Naive B cell (primary cell): ENCODE data around the gene EPHB4. TPM values are rescaled to one million over a fixed set of nuclear protein-coding genes. Genes with fewer than 3 reads are reported as not detected.
"Not testable (repeated sequence)": the region's sequence is repeated elsewhere in the genome, so short reads cannot be mapped to it uniquely, and the experiment has no call there.

ENCODE experiments used
- ATAC-seq, 2 donors: fragments of 150-1000 bp; cut with Tn5 transposase; 2 replicates each; pipeline ENCODE4 v1.10.0; 2021; ENCODE audit warnings: low read depth in 2 of 2, mild to moderate bottlenecking in 2 of 2, moderate library complexity in 2 of 2
- DNase-seq: peaks from one replicate; pipeline ENCODE4 v3.0.0; 2022
- H3K27ac Mint-ChIP-seq, 6 donors: one replicate each; pipeline ENCODE4 v1.8.0; 2020 to 2022; ENCODE audit warnings: mild to moderate bottlenecking in 6 of 6, mixed read lengths in 6 of 6, moderate library complexity in 5 of 6, inconsistent platforms in 2 of 6
- H3K27me3 Mint-ChIP-seq, 3 donors: one replicate each; pipeline ENCODE4 v1.8.0; 2021 to 2022; ENCODE audit warnings: mixed read lengths in 3 of 3, mild to moderate bottlenecking in 1 of 3
- H3K36me3 Mint-ChIP-seq, 2 donors: one replicate each; pipeline ENCODE4 v1.8.0; 2020 to 2022; ENCODE audit warnings: mixed read lengths in 2 of 2, inconsistent platforms in 1 of 2, mild to moderate bottlenecking in 1 of 2
- H3K4me1 Mint-ChIP-seq, 3 donors: one replicate each; pipeline ENCODE4 v1.8.0; 2020 to 2022; ENCODE audit warnings: mixed read lengths in 3 of 3, inconsistent platforms in 1 of 3, mild to moderate bottlenecking in 1 of 3, moderate library complexity in 1 of 3
- H3K4me3 Mint-ChIP-seq, 8 donors: one replicate each; pipeline ENCODE4 v1.8.0; 2020 to 2022; ENCODE audit warnings: mild to moderate bottlenecking in 8 of 8, mixed read lengths in 8 of 8, moderate library complexity in 8 of 8, inconsistent platforms in 2 of 8
- H3K9me3 Mint-ChIP-seq, 7 donors: one replicate each; pipeline ENCODE4 v1.8.0; 2020 to 2022; ENCODE audit warnings: mixed read lengths in 7 of 7, mild to moderate bottlenecking in 5 of 7, inconsistent platforms in 2 of 7, moderate library complexity in 1 of 7
- polyA plus RNA-seq, 6 donors: library from polyadenylated mRNA; unstranded; fragments of 300-500 nt; fragmentation: Illumina TruSeq; gene quantifications; one replicate each; pipeline ENCODE4 v1.2.3, GENCODE V29; 2021; ENCODE audit warnings: low read depth in 6 of 6

Gene EPHB4
- polyA plus RNA-seq, 6 donors from 2014 or later: 0.19 to 0.69 (median 0.47) TPM; not detected in 2

GRCh38 chr7:100864263-100864845 is 37.0 kb upstream of the EPHB4 start:
- DNase-seq: no peak
- Mint-ChIP-seq H3K27ac (no peak overlapping the region), H3K4me3 (peak overlapping the region in 1 of 8 donors; percentile 45), H3K27me3 (no peaks in the 10 kb centered on the region), H3K9me3 (no peaks in the 10 kb centered on the region), H3K36me3 (peaks cover 10 to 14% of the 10 kb centered on the region in 2 donors), H3K4me1 (peaks cover 18 to 31% (median 21%) of the 10 kb centered on the region in 3 donors)
- no peak for ATAC-seq

GRCh38 chr7:100863406-100863950 is 36.2 kb upstream of the EPHB4 start:
- Mint-ChIP-seq H3K4me3 (peak overlapping the region in 4 of 8 donors; percentile 2 to 38 (median 22)), H3K27ac (no peak overlapping the region), H3K36me3 (peaks cover 10 to 14% of the 10 kb centered on the region in 2 donors), H3K4me1 (peaks cover 18 to 31% (median 20%) of the 10 kb centered on the region in 3 donors), H3K27me3 (no peaks in the 10 kb centered on the region), H3K9me3 (no peaks in the 10 kb centered on the region)
- ATAC-seq (no peak), DNase-seq (no peak)

- no peaks in the 10 kb centered on the region for H3K9me3 Mint-ChIP-seq
- H3K36me3 Mint-ChIP-seq: peaks cover 10 to 14% of the 10 kb centered on the region in 2 donors
- H3K27ac Mint-ChIP-seq: peak overlapping the region in 1 of 6 donors; percentile 51
Observed at GRCh38 chr7:100861616-100861985, 34.3 kb upstream of the EPHB4 start.

GRCh38 chr7:100860702-100861615 is 33.6 kb upstream of the EPHB4 start:
- Mint-ChIP-seq H3K36me3 (peaks cover 10 to 14% of the 10 kb centered on the region in 2 donors), H3K27ac (no peak overlapping the region)

More at GRCh38 chr7:100861616-100861985, 34.3 kb upstream of the EPHB4 start:
- no peaks in the 10 kb centered on the region for H3K27me3 Mint-ChIP-seq
- H3K4me1 Mint-ChIP-seq: peaks cover 3 to 18% (median 7%) of the 10 kb centered on the region in 3 donors
- no peak for ATAC-seq
- DNase-seq: no peak
- no peak overlapping the region for H3K4me3 Mint-ChIP-seq

GRCh38 chr7:100859856-100860255 is 32.5 kb upstream of the EPHB4 start:
- H3K4me1 Mint-ChIP-seq: peaks cover 7 to 9% (median 8%) of the 10 kb centered on the region in 3 donors
- no peak overlapping the region for H3K4me3 Mint-ChIP-seq
- peak overlapping the region in 2 of 6 donors; percentile 31 to 72 for H3K27ac Mint-ChIP-seq
- ATAC-seq (no peak), DNase-seq (no peak)
- no peaks in the 10 kb centered on the region for H3K27me3 Mint-ChIP-seq
- H3K36me3 Mint-ChIP-seq: peaks cover 10 to 19% of the 10 kb centered on the region in 2 donors
- no peaks in the 10 kb centered on the region for H3K9me3 Mint-ChIP-seq

More at GRCh38 chr7:100860702-100861615, 33.6 kb upstream of the EPHB4 start:
- Mint-ChIP-seq H3K4me3 (no peak overlapping the region), H3K4me1 (peaks cover 1 to 12% (median 4%) of the 10 kb centered on the region in 3 donors), H3K9me3 (no peaks in the 10 kb centered on the region), H3K27me3 (no peaks in the 10 kb centered on the region)
- no peak for ATAC-seq
- no peak for DNase-seq

- peaks cover 26 to 33% (median 29%) of the 10 kb centered on the region in 3 donors for H3K4me1 Mint-ChIP-seq
- no peaks in the 10 kb centered on the region for H3K9me3 Mint-ChIP-seq
- DNase-seq (no peak), ATAC-seq (no peak)
- peak overlapping the region in 1 of 6 donors; percentile 70 for H3K27ac Mint-ChIP-seq
- H3K4me3 Mint-ChIP-seq: no peak overlapping the region
- peaks cover 0 to 14% of the 10 kb centered on the region in 2 donors for H3K36me3 Mint-ChIP-seq
- no peaks in the 10 kb centered on the region for H3K27me3 Mint-ChIP-seq
Observed at GRCh38 chr7:100856871-100857282, 29.6 kb upstream of the EPHB4 start.

- H3K27me3 Mint-ChIP-seq: no peaks in the 10 kb centered on the region
- H3K4me3 Mint-ChIP-seq: peak overlapping the region in 3 of 8 donors; percentile 45 to 72 (median 61)
- DNase-seq (no peak), ATAC-seq (no peak)
- no peak overlapping the region for H3K27ac Mint-ChIP-seq
- H3K36me3 Mint-ChIP-seq: peaks cover 0 to 14% of the 10 kb centered on the region in 2 donors
- peaks cover 28 to 35% (median 34%) of the 10 kb centered on the region in 3 donors for H3K4me1 Mint-ChIP-seq
- H3K9me3 Mint-ChIP-seq: no peaks in the 10 kb centered on the region
Observed at GRCh38 chr7:100855515-100855914, 28.2 kb upstream of the EPHB4 start.

- H3K27ac Mint-ChIP-seq, H3K9me3 Mint-ChIP-seq, ATAC-seq, DNase-seq, H3K27me3 Mint-ChIP-seq: not testable (repeated sequence)
- Mint-ChIP-seq H3K36me3 (peaks cover 0 to 10% of the 10 kb centered on the region in 2 donors), H3K4me3 (peak overlapping the region in 3 of 8 donors; percentile 51 to 70 (median 61)), H3K4me1 (peaks cover 28 to 35% (median 34%) of the 10 kb centered on the region in 3 donors)
Observed at GRCh38 chr7:100854899-100855298, 27.6 kb upstream of the EPHB4 start.

- H3K4me3 Mint-ChIP-seq: peak overlapping the region in 6 of 8 donors; percentile 47 to 96 (median 81)
- H3K27ac Mint-ChIP-seq: peak overlapping the region in 1 of 6 donors; percentile 24
- H3K27me3 Mint-ChIP-seq: no peaks in the 10 kb centered on the region
- no peak for ATAC-seq
- H3K36me3 Mint-ChIP-seq: peaks cover 0 to 5% of the 10 kb centered on the region in 2 donors
- H3K9me3 Mint-ChIP-seq: no peaks in the 10 kb centered on the region
- peaks cover 28 to 35% (median 34%) of the 10 kb centered on the region in 3 donors for H3K4me1 Mint-ChIP-seq
- no peak for DNase-seq
Observed at GRCh38 chr7:100854146-100854895, 27.0 kb upstream of the EPHB4 start.

- H3K27ac Mint-ChIP-seq: peak within 1 kb of the TSS; percentile 83 to 96 (median 92)
- peak within 1 kb of the TSS; percentile 92 to 99 (median 94) for H3K4me3 Mint-ChIP-seq
- H3K4me1 Mint-ChIP-seq: peaks cover 28 to 34% (median 33%) of the 10 kb centered on the region in 3 donors
- H3K36me3 Mint-ChIP-seq: peaks cover 0 to 5% of the 10 kb centered on the region in 2 donors
- H3K27me3 Mint-ChIP-seq: no peaks in the 10 kb centered on the region
- ATAC-seq: peak; percentile 82 to 83
- DNase-seq: peak; percentile 79
- no peaks in the 10 kb centered on the region for H3K9me3 Mint-ChIP-seq
Observed at GRCh38 chr7:100852048-100852872, 24.9 kb upstream of the EPHB4 start, which contains the start of gene SLC12A9. Gene SLC12A9 (plus strand): TSS chr7:100852713. CDS start chr7:100854198, 1,485 bp downstream.

- peaks cover 7% of the 10 kb centered on the region in 3 donors for H3K4me1 Mint-ChIP-seq
Observed at GRCh38 chr7:100847360-100847759, 20.0 kb upstream of the EPHB4 start.

More at GRCh38 chr7:100847360-100847759, 20.0 kb upstream of the EPHB4 start:
- Mint-ChIP-seq H3K36me3 (no peaks in the 10 kb centered on the region), H3K9me3 (no peaks in the 10 kb centered on the region), H3K27ac (peak overlapping the region in 2 of 6 donors; percentile 59 to 95), H3K4me3 (no peak overlapping the region), H3K27me3 (no peaks in the 10 kb centered on the region)
- ATAC-seq (no peak), DNase-seq (no peak)
